Measurements from ENCODE around the gene SMARCA1.
A peak's percentile ranks its signal among the peaks of the same experiment; 100 is the strongest.
"Not testable (repeated sequence)": the region's sequence is repeated elsewhere in the genome, so short reads cannot be mapped to it uniquely, and the experiment has no call there.

Gene SMARCA1

GRCh38 chrX:129523079-129523911, at the start of gene SMARCA1:
Gene SMARCA1, minus strand, starts transcription at chrX:129523490. Its CDS starts 120 bp downstream, at chrX:129523370.
- no peaks in the 10 kb centered on the region for H3K9me3 Mint-ChIP-seq
- H3K27me3 Mint-ChIP-seq (ENCODE audit: low read depth), result peaks cover 47% of the 10 kb centered on the region
- H3K4me1 Mint-ChIP-seq (ENCODE audit: low read depth), result no peaks in the 10 kb centered on the region
- H3K4me3 Mint-ChIP-seq, result peak within 1 kb of the TSS; percentile 70
- H3K36me3 Mint-ChIP-seq (ENCODE audit: low read depth), result no peaks in the 10 kb centered on the region
- no peak within 1 kb of the TSS for H3K27ac Mint-ChIP-seq

- H3K4me1 Mint-ChIP-seq (ENCODE audit: low read depth), result no peaks in the 10 kb centered on the region
- H3K27me3 Mint-ChIP-seq (ENCODE audit: low read depth), result no peaks in the 10 kb centered on the region
- peaks cover 6% of the 10 kb centered on the region for H3K36me3 Mint-ChIP-seq (ENCODE audit: low read depth)
- H3K27ac Mint-ChIP-seq, result no peak overlapping the region
- H3K4me3 Mint-ChIP-seq, result no peak overlapping the region
- no peaks in the 10 kb centered on the region for H3K9me3 Mint-ChIP-seq
Measured at GRCh38 chrX:129572422-129572821, 49.1 kb upstream of the SMARCA1 start.

GRCh38 chrX:129568349-129568748, 45.1 kb upstream of the SMARCA1 start:
- H3K27me3 Mint-ChIP-seq (ENCODE audit: low read depth), result no peaks in the 10 kb centered on the region
- no peaks in the 10 kb centered on the region for H3K9me3 Mint-ChIP-seq
- H3K27ac Mint-ChIP-seq, result no peak overlapping the region
- H3K4me1 Mint-ChIP-seq (ENCODE audit: low read depth), result peaks cover 8% of the 10 kb centered on the region
- H3K36me3 Mint-ChIP-seq (ENCODE audit: low read depth), result peaks cover 3% of the 10 kb centered on the region
- no peak overlapping the region for H3K4me3 Mint-ChIP-seq

GRCh38 chrX:129566073-129566472, 42.8 kb upstream of the SMARCA1 start:
- Mint-ChIP-seq H3K27me3 (ENCODE audit: low read depth) (no peaks in the 10 kb centered on the region), H3K36me3 (ENCODE audit: low read depth) (peaks cover 11% of the 10 kb centered on the region), H3K9me3 (no peaks in the 10 kb centered on the region), H3K4me1 (ENCODE audit: low read depth) (peaks cover 8% of the 10 kb centered on the region), H3K27ac (no peak overlapping the region), H3K4me3 (no peak overlapping the region)

- Mint-ChIP-seq H3K9me3 (no peaks in the 10 kb centered on the region), H3K27me3 (ENCODE audit: low read depth) (no peaks in the 10 kb centered on the region), H3K36me3 (ENCODE audit: low read depth) (peaks cover 11% of the 10 kb centered on the region), H3K4me3 (no peak overlapping the region), H3K4me1 (ENCODE audit: low read depth) (peaks cover 8% of the 10 kb centered on the region), H3K27ac (no peak overlapping the region)
Measured at GRCh38 chrX:129565046-129565650, 41.9 kb upstream of the SMARCA1 start.

GRCh38 chrX:129564345-129564744, 41.1 kb upstream of the SMARCA1 start:
- not testable (repeated sequence) for H3K27ac Mint-ChIP-seq; H3K4me3 Mint-ChIP-seq; H3K27me3 Mint-ChIP-seq (ENCODE audit: low read depth); H3K4me1 Mint-ChIP-seq (ENCODE audit: low read depth); H3K9me3 Mint-ChIP-seq
- H3K36me3 Mint-ChIP-seq (ENCODE audit: low read depth), result peaks cover 11% of the 10 kb centered on the region

GRCh38 chrX:129561453-129561852, 38.2 kb upstream of the SMARCA1 start:
- no peak overlapping the region for H3K4me3 Mint-ChIP-seq
- H3K27me3 Mint-ChIP-seq (ENCODE audit: low read depth), result no peaks in the 10 kb centered on the region
- H3K27ac Mint-ChIP-seq, result no peak overlapping the region
- H3K9me3 Mint-ChIP-seq, result no peaks in the 10 kb centered on the region
- H3K36me3 Mint-ChIP-seq (ENCODE audit: low read depth), result peaks cover 11% of the 10 kb centered on the region
- peaks cover 8% of the 10 kb centered on the region for H3K4me1 Mint-ChIP-seq (ENCODE audit: low read depth)

GRCh38 chrX:129559783-129560182, 36.5 kb upstream of the SMARCA1 start:
- H3K27me3 Mint-ChIP-seq (ENCODE audit: low read depth), result no peaks in the 10 kb centered on the region
- H3K27ac Mint-ChIP-seq, result no peak overlapping the region
- H3K9me3 Mint-ChIP-seq, result no peaks in the 10 kb centered on the region
- H3K4me1 Mint-ChIP-seq (ENCODE audit: low read depth), result no peaks in the 10 kb centered on the region
- H3K36me3 Mint-ChIP-seq (ENCODE audit: low read depth), result peaks cover 11% of the 10 kb centered on the region
- no peak overlapping the region for H3K4me3 Mint-ChIP-seq

- Mint-ChIP-seq H3K9me3 (no peaks in the 10 kb centered on the region), H3K4me1 (ENCODE audit: low read depth) (no peaks in the 10 kb centered on the region), H3K27me3 (ENCODE audit: low read depth) (no peaks in the 10 kb centered on the region), H3K27ac (no peak overlapping the region), H3K36me3 (ENCODE audit: low read depth) (peaks cover 9% of the 10 kb centered on the region), H3K4me3 (no peak overlapping the region)
Measured at GRCh38 chrX:129557844-129558480, 34.7 kb upstream of the SMARCA1 start.

- Mint-ChIP-seq H3K36me3 (ENCODE audit: low read depth) (peaks cover 1% of the 10 kb centered on the region), H3K4me1 (ENCODE audit: low read depth) (no peaks in the 10 kb centered on the region), H3K9me3 (no peaks in the 10 kb centered on the region), H3K27me3 (ENCODE audit: low read depth) (no peaks in the 10 kb centered on the region), H3K4me3 (no peak overlapping the region), H3K27ac (no peak overlapping the region)
Measured at GRCh38 chrX:129556806-129557315, 33.6 kb upstream of the SMARCA1 start.

GRCh38 chrX:129554816-129555215, 31.5 kb upstream of the SMARCA1 start:
- not testable (repeated sequence) for H3K9me3 Mint-ChIP-seq; H3K4me1 Mint-ChIP-seq (ENCODE audit: low read depth); H3K27ac Mint-ChIP-seq; H3K36me3 Mint-ChIP-seq (ENCODE audit: low read depth); H3K27me3 Mint-ChIP-seq (ENCODE audit: low read depth); H3K4me3 Mint-ChIP-seq

GRCh38 chrX:129553619-129554288, 30.5 kb upstream of the SMARCA1 start:
- no peaks in the 10 kb centered on the region for H3K36me3 Mint-ChIP-seq (ENCODE audit: low read depth)
- no peaks in the 10 kb centered on the region for H3K27me3 Mint-ChIP-seq (ENCODE audit: low read depth)
- no peak overlapping the region for H3K4me3 Mint-ChIP-seq
- H3K9me3 Mint-ChIP-seq, result no peaks in the 10 kb centered on the region
- no peak overlapping the region for H3K27ac Mint-ChIP-seq
- H3K4me1 Mint-ChIP-seq (ENCODE audit: low read depth), result no peaks in the 10 kb centered on the region

GRCh38 chrX:129549124-129549523, 25.8 kb upstream of the SMARCA1 start:
- Mint-ChIP-seq H3K27me3 (ENCODE audit: low read depth) (no peaks in the 10 kb centered on the region), H3K27ac (no peak overlapping the region), H3K4me1 (ENCODE audit: low read depth) (no peaks in the 10 kb centered on the region), H3K4me3 (no peak overlapping the region), H3K9me3 (no peaks in the 10 kb centered on the region), H3K36me3 (ENCODE audit: low read depth) (no peaks in the 10 kb centered on the region)

- Mint-ChIP-seq H3K4me1 (ENCODE audit: low read depth) (peaks cover 2% of the 10 kb centered on the region), H3K36me3 (ENCODE audit: low read depth) (no peaks in the 10 kb centered on the region), H3K27ac (no peak overlapping the region), H3K4me3 (no peak overlapping the region), H3K9me3 (no peaks in the 10 kb centered on the region), H3K27me3 (ENCODE audit: low read depth) (no peaks in the 10 kb centered on the region)
Measured at GRCh38 chrX:129545408-129545807, 22.1 kb upstream of the SMARCA1 start.

Data from T-helper 1 cell treated with Interleukin-12 subunit alpha and Interleukin-12 subunit beta and Interleukin-4 antibody, amounts not matched to agents 30 μg/mL and 1 μg/mL, for 36 hours (primary cell).